Right lobe of liver (tissue), 6 donors: ENCODE data around the gene BABAM1. TPM values are rescaled to one million over a fixed set of nuclear protein-coding genes. Genes with fewer than 3 reads are reported as not detected.

Source experiments
- ATAC-seq, 4 donors: fragments of 200-7000 bp; cut with Tn5 transposase; one replicate each; pipeline ENCODE4 v1.9.1; 2020; ENCODE audit warnings: mild to moderate bottlenecking in 4 of 4, moderate library complexity in 4 of 4
- DNase-seq, 3 donors: peaks; one replicate each; pipeline ENCODE4 v3.0.0-alpha.2; 2020
- H3K27ac ChIP-seq, 3 donors: fragments of 200-600 bp; one replicate each; pipeline ENCODE4 v1.8.0; 2022
- H3K27me3 ChIP-seq, 2 donors: fragments of 200-600 bp; one replicate each; pipeline ENCODE4 v1.8.0; 2022
- H3K36me3 ChIP-seq, 4 donors: fragments of 200-600 bp; sonication (generic) in 1 of 4; one replicate each; pipeline versions ENCODE4 v1.5.1 to v1.8.0; 2017 to 2022; ENCODE audit warnings: control low read depth in 1 of 4
- H3K4me1 ChIP-seq, 4 donors: fragments of 200-600 bp; sonication (generic) in 1 of 4; one replicate each; pipeline versions ENCODE4 v1.5.1 to v1.8.0; 2017 to 2022; ENCODE audit warnings: control low read depth in 1 of 4
- H3K4me3 ChIP-seq, 3 donors: fragments of 200-600 bp; one replicate each; pipeline ENCODE4 v1.8.0; 2022
- H3K9me3 ChIP-seq, 4 donors: fragments of 200-600 bp; sonication (generic) in 1 of 4; one replicate each; pipeline versions ENCODE4 v1.5.1 to v1.8.0; 2017 to 2022; ENCODE audit warnings: control low read depth in 1 of 4
- POLR2A ChIP-seq: fragments of 450-650 bp; IDR thresholded peaks from one replicate; pipeline ENCODE4 v1.6.1; 2017; ENCODE audit warnings: antibody characterized with exemption, mild to moderate bottlenecking
- WGBS: methylation state at CpG from one replicate; pipeline ENCODE4 v1.1.6; 2018; ENCODE audit warnings: low coverage, low lambda C conversion rate; ENCODE audit not compliant: insufficient coverage; ENCODE audit errors: missing lambda C conversion rate; 5-methylcytosine and 5-hydroxymethylcytosine counted together
- intact Hi-C, 2 donors: fragments of 100-400 bp; cut with DNase I; formaldehyde crosslinking; loops; one replicate each; pipeline versions ENCODE4 v1.11.2 to v1.14.1; 2022
- total RNA-seq, 6 experiments: library from RNA; depleted of rRNA in 2 of 6; stranded (reverse); fragments of >200 nt in 2 of 6; fragmentation: NEBNext Ultra II Directional in 3 of 6; extraction: Animal tissue kit (Norgen Biotek cat#: 25700) in 3 of 6; gene quantifications; one replicate each; pipeline versions ENCODE4 v1.1.0 to v1.2.4, GENCODE V29; 2016 to 2023
- TF ChIP-seq, protein P1 (sequence below), 4 donors: fragments of 200-600 bp in 3 of 4; fragments of 450-650 bp in 1 of 4; IDR thresholded peaks; one replicate each; pipeline versions ENCODE4 v1.5.1 to v1.8.0; 2016 to 2022; ENCODE audit warnings: antibody characterized with exemption in 4 of 4, mild to moderate bottlenecking in 2 of 4
- donor health status: DM: no; HTN: yes; CAD: no.
- donor health status: DM: no; HTN: no; CAD: no.
- donor health status: DM: no; HTN: no; CAD: no.
- donor health status: DM: no; HTN: yes; CAD: no.
- donor health status: DM: no; HTN: yes; CAD: no.

Gene BABAM1
- total RNA-seq, 6 experiments from 2014 or later = 29.2 to 51.3 (median 37.9) TPM

GRCh38 chr19:17285415-17286135 is 18.3 kb downstream of the BABAM1 start:
- intact Hi-C loops = loop anchor here in 1 of 2 donors (10.0 kb wide), 1 partner anchor 221 kb away; no protein-coding TSS in a partner anchor
- TF ChIP-seq, protein P1, sequence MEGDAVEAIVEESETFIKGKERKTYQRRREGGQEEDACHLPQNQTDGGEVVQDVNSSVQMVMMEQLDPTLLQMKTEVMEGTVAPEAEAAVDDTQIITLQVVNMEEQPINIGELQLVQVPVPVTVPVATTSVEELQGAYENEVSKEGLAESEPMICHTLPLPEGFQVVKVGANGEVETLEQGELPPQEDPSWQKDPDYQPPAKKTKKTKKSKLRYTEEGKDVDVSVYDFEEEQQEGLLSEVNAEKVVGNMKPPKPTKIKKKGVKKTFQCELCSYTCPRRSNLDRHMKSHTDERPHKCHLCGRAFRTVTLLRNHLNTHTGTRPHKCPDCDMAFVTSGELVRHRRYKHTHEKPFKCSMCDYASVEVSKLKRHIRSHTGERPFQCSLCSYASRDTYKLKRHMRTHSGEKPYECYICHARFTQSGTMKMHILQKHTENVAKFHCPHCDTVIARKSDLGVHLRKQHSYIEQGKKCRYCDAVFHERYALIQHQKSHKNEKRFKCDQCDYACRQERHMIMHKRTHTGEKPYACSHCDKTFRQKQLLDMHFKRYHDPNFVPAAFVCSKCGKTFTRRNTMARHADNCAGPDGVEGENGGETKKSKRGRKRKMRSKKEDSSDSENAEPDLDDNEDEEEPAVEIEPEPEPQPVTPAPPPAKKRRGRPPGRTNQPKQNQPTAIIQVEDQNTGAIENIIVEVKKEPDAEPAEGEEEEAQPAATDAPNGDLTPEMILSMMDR (IDR thresholded peaks at IDR 0.05) = no peak
- TF ChIP-seq POLR2A = no peak
- no peak for DNase-seq
- Histone ChIP-seq H3K4me3 (no peak overlapping the region), H3K27me3 (no peaks in the 10 kb centered on the region), H3K27ac (no peak overlapping the region), H3K36me3 (no peaks in the 10 kb centered on the region), H3K4me1 (peaks cover 0 to 14% (median 6%) of the 10 kb centered on the region in 4 donors), H3K9me3 (no peaks in the 10 kb centered on the region)
- no peak for ATAC-seq
- WGBS = 70% methylated on average over 4 of the region's 18 CpGs

- TF ChIP-seq, protein P1 (IDR thresholded peaks at IDR 0.05) = no peak
- no peak for TF ChIP-seq POLR2A
- H3K9me3 ChIP-seq = no peaks in the 10 kb centered on the region
- no CpG with 5 or more reads among the region's 11 CpGs for WGBS
- H3K27ac ChIP-seq = no peak overlapping the region
- no peak overlapping the region for H3K4me3 ChIP-seq
- no peaks in the 10 kb centered on the region for H3K27me3 ChIP-seq
- no peak for DNase-seq
- no peaks in the 10 kb centered on the region for H3K36me3 ChIP-seq
- ATAC-seq = no peak
- intact Hi-C loops = loop anchor here in 1 of 2 donors (10.0 kb wide), 1 partner anchor 221 kb away; no protein-coding TSS in a partner anchor
- H3K4me1 ChIP-seq = peaks cover 0 to 14% (median 6%) of the 10 kb centered on the region in 4 donors
Observed at GRCh38 chr19:17286263-17286662, 19.0 kb downstream of the BABAM1 start.

DNA sequence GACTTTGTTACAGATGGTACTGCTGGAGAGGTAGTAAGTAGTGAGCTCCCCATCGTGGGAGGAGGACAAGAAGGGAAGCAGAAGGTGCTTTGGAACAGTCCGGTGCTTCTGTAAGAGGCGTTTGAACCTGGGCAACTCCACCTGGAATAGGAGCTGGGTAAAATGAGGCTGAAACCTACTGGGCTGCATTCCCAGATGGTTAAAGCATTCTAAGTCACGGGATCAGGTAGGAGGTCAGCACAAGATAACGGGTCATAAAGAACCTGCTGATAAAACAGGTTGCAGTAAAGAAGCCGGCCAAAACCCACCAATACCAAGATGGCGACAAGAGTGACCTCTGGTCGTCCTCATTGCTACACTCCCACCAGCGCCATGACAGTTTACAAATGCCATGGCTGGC is 19.5 kb downstream of the BABAM1 start:
- ATAC-seq = no peak
- no peak for DNase-seq
- Histone ChIP-seq H3K9me3 (no peaks in the 10 kb centered on the region), H3K27me3 (no peaks in the 10 kb centered on the region), H3K4me1 (peaks cover 0 to 11% (median 4%) of the 10 kb centered on the region in 4 donors), H3K36me3 (no peaks in the 10 kb centered on the region), H3K27ac (no peak overlapping the region), H3K4me3 (no peak overlapping the region)
- WGBS = 86% methylated on average over 5 of the region's 9 CpGs
- no peak for TF ChIP-seq POLR2A
- TF ChIP-seq, protein P1 (IDR thresholded peaks at IDR 0.05) = no peak
- intact Hi-C loops = loop anchor here in 1 of 2 donors (10.0 kb wide), 1 partner anchor 222 kb away; no protein-coding TSS in a partner anchor

DNA sequence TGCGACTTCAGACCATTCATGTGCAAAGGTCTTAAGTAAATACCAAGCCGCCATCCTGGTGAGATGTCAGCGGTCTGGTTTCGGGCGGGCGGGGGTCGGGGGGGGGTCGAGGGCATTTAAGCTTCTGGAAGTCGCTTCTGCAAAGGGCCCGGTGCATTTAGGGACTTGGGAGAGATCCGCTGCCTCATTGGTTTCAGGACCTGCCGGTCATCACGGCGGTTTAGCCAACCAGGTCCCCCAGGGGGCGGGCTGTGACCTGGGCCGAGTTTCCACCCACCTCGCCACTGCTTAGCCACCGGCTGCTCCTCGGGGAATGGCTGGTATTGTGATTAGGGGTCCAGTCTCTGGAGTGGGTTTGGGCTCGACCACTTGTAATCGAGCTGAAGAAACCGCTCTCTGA is 22.2 kb downstream of the BABAM1 start:
- Histone ChIP-seq H3K4me3 (no peak overlapping the region), H3K27ac (no peak overlapping the region), H3K36me3 (no peaks in the 10 kb centered on the region), H3K27me3 (no peaks in the 10 kb centered on the region), H3K4me1 (no peaks in the 10 kb centered on the region), H3K9me3 (no peaks in the 10 kb centered on the region)
- WGBS = 12% methylated on average over 10 of the region's 22 CpGs
- peak; percentile 39 to 60 (median 50) for ATAC-seq
- TF ChIP-seq POLR2A = no peak
- TF ChIP-seq, protein P1 (IDR thresholded peaks at IDR 0.05) = peak in 1 of 4 donors; percentile 16
- intact Hi-C loops = loop anchor here in 1 of 2 donors (10.0 kb wide), 1 partner anchor 225 kb away; no protein-coding TSS in a partner anchor
- DNase-seq = peak in 1 of 3 donors; percentile 65
